Renal pelvis (tissue), 12 donors: ENCODE measurements around the gene LYRM9. TPM values are rescaled to one million over a fixed set of nuclear protein-coding genes. Genes with fewer than 3 reads are reported as not detected.

Experiments
- DNase-seq: peaks from one replicate; pipeline ENCODE4 v3.0.0-alpha.2; 2013
- long read RNA-seq, 16 experiments: transcript quantifications; one replicate each; lab custom pipeline, GENCODE V29; 2026
- polyA plus RNA-seq, 3 donors: library from polyadenylated mRNA; unstranded; fragments of 120-200 nt; gene quantifications; one replicate each; pipeline ENCODE4 v1.2.1, GENCODE V29; 2013; ENCODE audit not compliant: insufficient read length in 3 of 3

Gene LYRM9
- 10 to 100 TPM; 22.4 to 30.3 (median 25.4) TPM for polyA plus RNA-seq
- long read RNA-seq, donor 1, transcript LYRM9-201 (4 exons, 501 nt) = major isoform, 5 of 11 reads
- long read RNA-seq, donor 1, partial matches to known transcripts = 5 of 11 reads
- long read RNA-seq, donor 1, other reads (novel, unspliced or antisense) = 0 of 11 reads
- long read RNA-seq, donor 2, transcript LYRM9-201 (4 exons, 501 nt) = major isoform, 7 of 12 reads
- long read RNA-seq, donor 2, partial matches to known transcripts = 5 of 12 reads
- long read RNA-seq, donor 2, other reads (novel, unspliced or antisense) = 0 of 12 reads
- long read RNA-seq, donor 3, transcript LYRM9-201 (4 exons, 501 nt) = major isoform, 6 of 6 reads
- long read RNA-seq, donor 3, partial matches to known transcripts = 0 of 6 reads
- long read RNA-seq, donor 3, other reads (novel, unspliced or antisense) = 0 of 6 reads
- long read RNA-seq, donor 4, transcript LYRM9-201 (4 exons, 501 nt) = major isoform, 7 of 10 reads
- long read RNA-seq, donor 4, partial matches to known transcripts = 0 of 10 reads
- long read RNA-seq, donor 4, other reads (novel, unspliced or antisense) = 0 of 10 reads
- long read RNA-seq, donor 5, partial matches to known transcripts = 0 of 4 reads
- long read RNA-seq, donor 5, other reads (novel, unspliced or antisense) = 0 of 4 reads
- long read RNA-seq, donor 6, transcript LYRM9-201 (4 exons, 501 nt) = major isoform, 8 of 15 reads
- long read RNA-seq, donor 6, partial matches to known transcripts = 6 of 15 reads
- long read RNA-seq, donor 6, other reads (novel, unspliced or antisense) = 0 of 15 reads
- long read RNA-seq, donor 7, transcript LYRM9-201 (4 exons, 501 nt) = major isoform, 6 of 12 reads
- long read RNA-seq, donor 7, partial matches to known transcripts = 6 of 12 reads
- long read RNA-seq, donor 7, other reads (novel, unspliced or antisense) = 0 of 12 reads
- long read RNA-seq, donor 8, partial matches to known transcripts = 0 of 7 reads
- long read RNA-seq, donor 8, other reads (novel, unspliced or antisense) = 0 of 7 reads
- long read RNA-seq, donor 9, transcript LYRM9-201 (4 exons, 501 nt) = major isoform, 7 of 8 reads
- long read RNA-seq, donor 9, partial matches to known transcripts = 0 of 8 reads
- long read RNA-seq, donor 9, other reads (novel, unspliced or antisense) = 0 of 8 reads
- long read RNA-seq, donor 10, partial matches to known transcripts = 5 of 10 reads
- long read RNA-seq, donor 10, other reads (novel, unspliced or antisense) = 0 of 10 reads
- long read RNA-seq, donor 11, transcript LYRM9-201 (4 exons, 501 nt) = major isoform, 6 of 7 reads
- long read RNA-seq, donor 11, partial matches to known transcripts = 0 of 7 reads
- long read RNA-seq, donor 11, other reads (novel, unspliced or antisense) = 0 of 7 reads
- long read RNA-seq, donor 12, transcript LYRM9-201 (4 exons, 501 nt) = major isoform, 11 of 27 reads
- long read RNA-seq, donor 12, partial matches to known transcripts = 13 of 27 reads
- long read RNA-seq, donor 12, other reads (novel, unspliced or antisense) = 0 of 27 reads
- long read RNA-seq, donor 13, partial matches to known transcripts = 0 of 4 reads
- long read RNA-seq, donor 13, other reads (novel, unspliced or antisense) = 0 of 4 reads
- long read RNA-seq, donor 14 = 0 reads
- long read RNA-seq, donor 15 = 0 reads
- long read RNA-seq, donor 16, partial matches to known transcripts = 0 of 6 reads
- long read RNA-seq, donor 16, other reads (novel, unspliced or antisense) = 0 of 6 reads

GRCh38 chr17:27892866-27893769 is at the start of gene LYRM9:
LYRM9 (minus strand) TSS chr17:27893365; CDS start chr17:27882694, 10,671 bp downstream.
- DNase-seq = peak; percentile 85

DNA sequence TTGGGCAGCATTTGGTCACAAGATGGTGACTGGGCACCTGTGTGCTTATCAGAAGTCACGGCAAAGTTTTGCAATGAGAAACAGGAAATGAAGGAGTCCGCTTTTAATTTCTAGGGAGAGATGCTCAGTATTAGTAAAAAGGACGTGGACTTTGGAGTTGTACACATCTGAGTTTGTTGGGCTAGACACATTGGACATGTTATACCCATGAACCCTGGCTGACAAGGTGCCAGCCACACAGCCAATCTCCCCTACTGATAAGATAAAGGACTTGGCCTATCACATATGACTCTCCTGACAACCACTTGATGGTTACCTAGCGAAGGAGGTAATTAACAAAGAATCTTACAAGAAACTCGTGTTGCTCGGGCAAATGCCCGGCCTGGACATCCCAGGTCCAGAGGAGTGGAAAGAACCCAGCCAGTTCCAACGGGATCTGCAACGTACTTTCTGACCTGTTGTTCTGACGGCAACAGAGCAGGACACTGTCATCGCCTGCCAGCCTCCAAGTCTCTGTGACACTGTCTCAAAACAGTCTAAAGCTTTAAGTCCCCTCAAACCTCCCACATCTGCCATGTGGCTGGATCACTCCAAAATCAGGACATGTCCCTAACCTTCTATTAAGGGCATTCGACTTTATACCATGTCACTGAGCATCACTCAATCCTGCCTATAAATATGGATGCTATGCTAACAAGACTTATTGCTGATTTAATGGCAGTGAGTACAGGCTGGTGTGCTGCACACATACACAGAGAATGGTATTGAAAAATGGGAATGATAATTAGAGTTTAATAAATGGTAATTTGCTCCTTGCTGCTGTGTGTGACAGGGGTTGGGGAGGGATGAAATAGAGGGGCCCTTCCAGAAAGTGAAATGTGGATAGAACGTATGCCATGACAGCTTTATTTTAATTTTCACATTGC is 47.6 kb upstream of the LYRM9 start:
- no peak for DNase-seq

GRCh38 chr17:27939474-27940465 is 46.6 kb upstream of the LYRM9 start:
- no peak for DNase-seq

DNA sequence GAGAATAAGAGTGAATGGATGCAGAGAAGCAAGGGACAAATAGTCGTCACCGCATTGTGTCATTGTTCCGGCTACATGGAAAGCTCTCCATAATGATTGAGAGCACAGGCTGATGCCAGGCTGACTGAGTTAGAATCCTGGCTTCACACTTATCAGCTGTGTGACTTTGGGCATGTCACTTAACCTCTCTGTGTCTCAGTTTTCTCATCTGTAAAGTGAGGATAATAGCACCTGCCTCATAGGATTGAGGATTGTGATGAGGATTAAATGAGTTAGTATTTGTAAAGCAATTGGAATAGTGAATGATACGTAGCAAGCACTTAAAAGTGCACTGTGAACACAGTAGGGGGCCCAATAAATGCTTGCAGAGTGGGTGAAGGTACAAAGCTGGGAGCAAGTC is 45.7 kb upstream of the LYRM9 start:
- DNase-seq = no peak

GRCh38 chr17:27938241-27938640 is 45.1 kb upstream of the LYRM9 start:
- DNase-seq = no peak

- DNase-seq = no peak
Measured at GRCh38 chr17:27937025-27937546, 43.9 kb upstream of the LYRM9 start.

DNA sequence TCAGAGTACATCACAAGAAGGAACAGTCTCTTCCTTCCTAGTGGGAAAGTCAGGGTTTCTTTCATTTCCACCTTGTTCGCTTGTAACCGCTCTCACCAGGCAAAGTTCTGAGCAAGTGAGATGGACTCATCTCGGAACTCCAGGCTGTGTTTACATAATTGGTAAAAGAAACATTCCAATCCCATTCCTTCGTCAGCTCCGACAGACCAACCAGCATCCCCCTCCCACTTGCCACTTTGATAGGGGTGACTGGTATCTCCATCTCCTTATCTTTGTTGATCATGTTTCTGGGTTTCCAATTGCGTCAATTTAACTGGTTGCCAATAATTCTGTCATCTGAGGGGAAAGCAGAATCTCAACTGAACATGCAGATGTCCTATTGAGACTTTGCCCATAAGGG is 36.8 kb upstream of the LYRM9 start:
- DNase-seq = no peak

DNA sequence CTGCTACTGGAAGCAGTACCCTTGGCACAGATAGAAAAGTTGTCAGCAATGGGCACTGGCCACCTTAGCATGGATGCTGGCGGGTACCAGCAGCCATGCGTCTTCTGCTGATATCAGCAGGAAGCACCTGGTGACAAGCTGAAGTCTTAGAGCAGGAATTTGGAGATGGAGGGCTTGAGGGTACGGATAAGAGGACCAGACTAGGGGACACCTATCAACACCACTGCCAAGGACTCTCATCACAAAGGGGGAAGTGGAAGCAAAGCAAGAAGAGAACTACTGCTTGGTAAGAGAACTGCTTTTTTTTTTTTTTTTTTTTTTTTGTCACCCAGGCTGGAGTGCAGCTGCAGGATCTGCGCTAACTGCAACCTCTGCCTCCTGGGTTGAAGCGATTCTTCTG is 35.4 kb upstream of the LYRM9 start:
- DNase-seq = no peak

DNA sequence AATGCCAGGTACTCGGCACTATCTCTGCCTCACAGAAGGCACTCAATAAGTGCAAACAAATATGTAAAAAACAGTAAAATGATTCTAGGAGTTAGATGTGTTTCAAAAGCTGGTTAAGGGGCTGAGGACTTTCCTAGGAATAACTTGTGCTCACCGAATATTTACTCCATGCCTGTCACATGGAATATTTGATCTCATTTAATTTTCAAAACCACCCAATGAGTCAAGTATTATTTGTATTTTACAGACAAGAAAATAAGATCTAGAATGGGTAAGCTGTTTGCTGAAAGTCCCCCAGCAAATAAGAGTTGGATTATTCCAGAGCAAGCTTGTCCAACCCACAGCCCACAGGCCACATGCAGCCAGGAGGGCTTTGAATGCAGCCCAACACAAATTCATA is 34.6 kb upstream of the LYRM9 start:
- DNase-seq = no peak

GRCh38 chr17:27921599-27921998 is 28.4 kb upstream of the LYRM9 start:
- DNase-seq = no peak

GRCh38 chr17:27921077-27921476 is 27.9 kb upstream of the LYRM9 start:
- DNase-seq = no peak

GRCh38 chr17:27920569-27920968 is 27.4 kb upstream of the LYRM9 start:
- no peak for DNase-seq

DNA sequence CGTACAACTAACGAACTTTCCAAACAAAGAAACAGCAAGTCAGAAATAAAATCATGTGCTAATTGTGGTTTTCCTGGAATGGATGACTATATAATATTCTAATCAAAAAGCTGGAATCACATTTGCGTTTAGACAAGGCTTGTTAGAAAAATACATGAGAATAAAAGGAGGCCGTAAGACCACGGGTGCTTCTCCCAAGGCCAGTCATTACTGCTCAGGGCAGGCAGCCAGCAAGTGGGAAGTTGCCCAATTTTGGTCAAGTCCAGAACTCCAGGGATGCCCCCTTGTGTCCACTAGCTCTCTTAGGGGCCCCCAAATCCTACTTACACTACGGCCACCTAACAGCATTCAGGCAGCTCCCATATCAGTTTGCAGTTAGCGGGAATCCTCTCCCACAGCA is 25.9 kb upstream of the LYRM9 start:
- DNase-seq = no peak

- DNase-seq = no peak
Measured at GRCh38 chr17:27918498-27918897, 25.3 kb upstream of the LYRM9 start.

DNA sequence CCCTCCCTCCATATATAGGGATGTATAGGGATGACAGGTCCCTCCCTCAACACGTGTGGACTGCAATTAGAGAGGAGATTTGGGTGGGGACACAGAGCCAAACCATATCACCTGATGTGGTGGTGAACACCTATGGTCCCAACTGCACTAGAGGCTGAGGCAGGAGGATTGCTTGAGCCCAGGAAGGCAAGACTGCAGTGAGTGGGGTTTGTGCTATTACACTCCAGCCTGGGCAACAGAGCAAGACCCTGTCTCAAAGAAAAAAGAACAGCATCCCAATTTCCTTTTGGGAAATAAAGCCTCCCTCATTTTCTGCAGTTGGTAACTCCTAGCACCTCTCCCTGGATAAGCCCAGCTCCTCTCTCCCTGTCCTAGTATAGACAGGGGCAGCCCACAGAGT is 23.8 kb upstream of the LYRM9 start:
- no peak for DNase-seq

DNA sequence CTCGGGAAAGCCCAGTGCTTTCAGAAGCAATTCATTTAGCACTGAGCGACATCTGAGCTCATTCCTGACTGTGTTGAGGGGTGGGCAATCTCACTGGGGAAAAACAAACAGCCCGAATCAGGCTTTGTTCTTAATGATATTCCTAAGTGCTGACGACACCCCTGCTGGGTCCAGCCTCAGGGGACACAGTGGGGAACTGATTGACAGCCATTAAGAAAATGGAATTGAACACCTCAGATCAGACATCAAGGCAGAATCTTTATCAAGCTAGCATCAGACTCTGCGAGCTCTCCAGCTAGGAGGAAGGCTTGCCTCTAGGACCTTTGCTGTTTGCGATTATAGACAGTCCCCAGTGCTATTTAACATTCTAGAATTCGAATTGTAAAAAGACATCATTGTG is 22.5 kb upstream of the LYRM9 start:
- DNase-seq = no peak

- DNase-seq = no peak
Measured at GRCh38 chr17:27914382-27914781, 21.2 kb upstream of the LYRM9 start.
